Prostate gland (tissue), 2 donors: Measurements from ENCODE around the gene TMEM50A.
"Not testable (repeated sequence)": the region's sequence is repeated elsewhere in the genome, so short reads cannot be mapped to it uniquely, and the experiment has no call there.

ENCODE experiments used
- POLR2A ChIP-seq: fragments of 450-650 bp; IDR thresholded peaks from one replicate; pipeline ENCODE4 v1.6.1; 2016; ENCODE audit warnings: antibody characterized with exemption, mild to moderate bottlenecking
- TF ChIP-seq, protein P1 (sequence below), 4 experiments: fragments of 200-600 bp in 2 of 4; fragments of 450-650 bp in 2 of 4; sonication (generic) in 2 of 4; IDR thresholded peaks; 1 replicate in 3 of 4; 2 replicates in 1 of 4; pipeline ENCODE4 v1.5.1; 2016 to 2019; ENCODE audit warnings: antibody characterized with exemption in 4 of 4, mild to moderate bottlenecking in 2 of 4, moderate library complexity in 2 of 4

- TF ChIP-seq POLR2A = not testable (repeated sequence)
- TF ChIP-seq, protein P1, sequence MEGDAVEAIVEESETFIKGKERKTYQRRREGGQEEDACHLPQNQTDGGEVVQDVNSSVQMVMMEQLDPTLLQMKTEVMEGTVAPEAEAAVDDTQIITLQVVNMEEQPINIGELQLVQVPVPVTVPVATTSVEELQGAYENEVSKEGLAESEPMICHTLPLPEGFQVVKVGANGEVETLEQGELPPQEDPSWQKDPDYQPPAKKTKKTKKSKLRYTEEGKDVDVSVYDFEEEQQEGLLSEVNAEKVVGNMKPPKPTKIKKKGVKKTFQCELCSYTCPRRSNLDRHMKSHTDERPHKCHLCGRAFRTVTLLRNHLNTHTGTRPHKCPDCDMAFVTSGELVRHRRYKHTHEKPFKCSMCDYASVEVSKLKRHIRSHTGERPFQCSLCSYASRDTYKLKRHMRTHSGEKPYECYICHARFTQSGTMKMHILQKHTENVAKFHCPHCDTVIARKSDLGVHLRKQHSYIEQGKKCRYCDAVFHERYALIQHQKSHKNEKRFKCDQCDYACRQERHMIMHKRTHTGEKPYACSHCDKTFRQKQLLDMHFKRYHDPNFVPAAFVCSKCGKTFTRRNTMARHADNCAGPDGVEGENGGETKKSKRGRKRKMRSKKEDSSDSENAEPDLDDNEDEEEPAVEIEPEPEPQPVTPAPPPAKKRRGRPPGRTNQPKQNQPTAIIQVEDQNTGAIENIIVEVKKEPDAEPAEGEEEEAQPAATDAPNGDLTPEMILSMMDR (IDR thresholded peaks at IDR 0.05) = not testable (repeated sequence)
These were observed 44.4 kb downstream of the TMEM50A start for GRCh38 chr1:25382543-25382942.
